Esophagus muscularis mucosa (tissue), 4 donors: ENCODE data around the gene LPCAT3. TPM values are rescaled to one million over a fixed set of nuclear protein-coding genes. Genes with fewer than 3 reads are reported as not detected.

Experiments
- DNase-seq: peaks from one replicate; pipeline ENCODE4 v3.0.0-alpha.2; 2017; ENCODE audit errors: extremely low spot score
- H3K27ac ChIP-seq, 4 donors: fragments of 200-600 bp; sonication (generic); replicated peaks in 1 of 4; 1 replicate in 3 of 4; 2 replicates in 1 of 4; pipeline ENCODE4 v1.5.1; 2016 to 2019; ENCODE audit warnings: mild to moderate bottlenecking in 1 of 4
- H3K27me3 ChIP-seq, 4 donors: fragments of 200-600 bp; sonication (generic); one replicate each; pipeline versions ENCODE4 v1.5.1 to v1.6.0; 2016 to 2019
- H3K36me3 ChIP-seq, 4 donors: fragments of 200-600 bp; sonication (generic); one replicate each; pipeline ENCODE4 v1.5.1; 2016 to 2019
- H3K4me1 ChIP-seq, 4 donors: fragments of 200-600 bp; sonication (generic); one replicate each; pipeline ENCODE4 v1.5.1; 2016 to 2019
- H3K4me3 ChIP-seq, 4 donors: fragments of 200-600 bp; sonication (generic); 1 replicate in 2 of 4; 2 replicates in 2 of 4; pipeline ENCODE4 v1.5.1; 2016 to 2019; ENCODE audit warnings: mild to moderate bottlenecking in 4 of 4, moderate library complexity in 1 of 4
- H3K9me3 ChIP-seq, 4 donors: fragments of 200-600 bp; sonication (generic); 1 replicate in 3 of 4; 2 replicates in 1 of 4; pipeline ENCODE4 v1.5.1; 2016 to 2019
- EP300 ChIP-seq: sonication (generic); formaldehyde crosslinking; IDR thresholded peaks from one replicate; pipeline ENCODE4 v1.6.1; 2017; ENCODE audit warnings: antibody characterized with exemption
- POLR2A ChIP-seq: fragments of 450-650 bp; IDR thresholded peaks from one replicate; pipeline ENCODE4 v1.6.1; 2017; ENCODE audit warnings: antibody characterized with exemption, moderate library complexity, mild to moderate bottlenecking, low read depth
- POLR2AphosphoS5 ChIP-seq, 2 donors: sonication (generic); formaldehyde crosslinking; IDR thresholded peaks; one replicate each; pipeline ENCODE4 v1.6.1; 2017; ENCODE audit warnings: antibody characterized with exemption in 2 of 2
- WGBS: methylation state at CpG from one replicate; pipeline ENCODE4 v1.1.5; 2018; 5-methylcytosine and 5-hydroxymethylcytosine counted together
- intact Hi-C: fragments of 100-400 bp; cut with DNase I; formaldehyde crosslinking; loops from one replicate; pipeline ENCODE4 v1.15.1; 2023
- total RNA-seq, 4 donors: library from RNA; depleted of rRNA; stranded (reverse); fragments of >200 nt; gene quantifications; one replicate each; pipeline versions ENCODE4 v1.1.0 to v1.2.1, GENCODE V29; 2016
- TF ChIP-seq, protein P1 (sequence below), 3 experiments: fragments of 200-600 bp in 2 of 3; fragments of 450-650 bp in 1 of 3; sonication (generic) in 2 of 3; IDR thresholded peaks; one replicate each; pipeline ENCODE4 v1.5.1; 2017 to 2019; ENCODE audit warnings: antibody characterized with exemption in 3 of 3, mild to moderate bottlenecking in 2 of 3, moderate library complexity in 1 of 3

The LPCAT3 gene
- total RNA-seq, 4 donors from 2014 or later, result 21.6 to 33.3 (median 26.2) TPM

DNA sequence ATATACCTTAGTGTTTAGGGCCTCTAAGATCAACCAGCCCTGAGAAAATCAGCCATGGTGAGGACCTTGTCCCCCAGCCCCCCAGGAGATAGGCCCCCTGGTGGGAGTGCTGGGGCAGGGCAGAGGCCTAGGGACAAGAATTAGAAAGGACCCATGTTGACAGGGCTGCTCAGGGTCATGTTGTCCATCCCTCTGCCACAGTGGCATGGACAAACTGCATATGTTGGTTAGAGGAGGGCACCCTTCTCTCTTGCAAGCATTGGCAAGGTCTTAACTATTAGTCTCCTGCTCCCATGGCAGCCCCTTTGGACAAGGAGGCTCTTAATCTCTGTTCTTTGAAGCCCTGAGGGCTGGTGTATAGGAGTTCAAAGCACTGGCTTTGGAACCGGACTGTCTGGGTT, 67.9 kb downstream of the LPCAT3 start:
- no peaks in the 10 kb centered on the region for H3K27me3 ChIP-seq
- TF ChIP-seq POLR2A (no peak), POLR2AphosphoS5 (IDR thresholded peaks at IDR 0.05) (no peak), EP300 (no peak)
- TF ChIP-seq, protein P1, sequence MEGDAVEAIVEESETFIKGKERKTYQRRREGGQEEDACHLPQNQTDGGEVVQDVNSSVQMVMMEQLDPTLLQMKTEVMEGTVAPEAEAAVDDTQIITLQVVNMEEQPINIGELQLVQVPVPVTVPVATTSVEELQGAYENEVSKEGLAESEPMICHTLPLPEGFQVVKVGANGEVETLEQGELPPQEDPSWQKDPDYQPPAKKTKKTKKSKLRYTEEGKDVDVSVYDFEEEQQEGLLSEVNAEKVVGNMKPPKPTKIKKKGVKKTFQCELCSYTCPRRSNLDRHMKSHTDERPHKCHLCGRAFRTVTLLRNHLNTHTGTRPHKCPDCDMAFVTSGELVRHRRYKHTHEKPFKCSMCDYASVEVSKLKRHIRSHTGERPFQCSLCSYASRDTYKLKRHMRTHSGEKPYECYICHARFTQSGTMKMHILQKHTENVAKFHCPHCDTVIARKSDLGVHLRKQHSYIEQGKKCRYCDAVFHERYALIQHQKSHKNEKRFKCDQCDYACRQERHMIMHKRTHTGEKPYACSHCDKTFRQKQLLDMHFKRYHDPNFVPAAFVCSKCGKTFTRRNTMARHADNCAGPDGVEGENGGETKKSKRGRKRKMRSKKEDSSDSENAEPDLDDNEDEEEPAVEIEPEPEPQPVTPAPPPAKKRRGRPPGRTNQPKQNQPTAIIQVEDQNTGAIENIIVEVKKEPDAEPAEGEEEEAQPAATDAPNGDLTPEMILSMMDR (IDR thresholded peaks at IDR 0.05), result no peak
- peaks cover 0 to 21% (median 10%) of the 10 kb centered on the region in 4 donors for H3K36me3 ChIP-seq
- H3K9me3 ChIP-seq, result no peaks in the 10 kb centered on the region
- peak overlapping the region in 2 of 4 donors; percentile 7 to 33 for H3K27ac ChIP-seq
- H3K4me3 ChIP-seq, result no peak overlapping the region
- intact Hi-C loops, result no loop called here
- no peak for DNase-seq
- peaks cover 16 to 27% (median 22%) of the 10 kb centered on the region in 4 donors for H3K4me1 ChIP-seq
- 78% methylated on average over 1 of the region's 1 CpG for WGBS

DNA sequence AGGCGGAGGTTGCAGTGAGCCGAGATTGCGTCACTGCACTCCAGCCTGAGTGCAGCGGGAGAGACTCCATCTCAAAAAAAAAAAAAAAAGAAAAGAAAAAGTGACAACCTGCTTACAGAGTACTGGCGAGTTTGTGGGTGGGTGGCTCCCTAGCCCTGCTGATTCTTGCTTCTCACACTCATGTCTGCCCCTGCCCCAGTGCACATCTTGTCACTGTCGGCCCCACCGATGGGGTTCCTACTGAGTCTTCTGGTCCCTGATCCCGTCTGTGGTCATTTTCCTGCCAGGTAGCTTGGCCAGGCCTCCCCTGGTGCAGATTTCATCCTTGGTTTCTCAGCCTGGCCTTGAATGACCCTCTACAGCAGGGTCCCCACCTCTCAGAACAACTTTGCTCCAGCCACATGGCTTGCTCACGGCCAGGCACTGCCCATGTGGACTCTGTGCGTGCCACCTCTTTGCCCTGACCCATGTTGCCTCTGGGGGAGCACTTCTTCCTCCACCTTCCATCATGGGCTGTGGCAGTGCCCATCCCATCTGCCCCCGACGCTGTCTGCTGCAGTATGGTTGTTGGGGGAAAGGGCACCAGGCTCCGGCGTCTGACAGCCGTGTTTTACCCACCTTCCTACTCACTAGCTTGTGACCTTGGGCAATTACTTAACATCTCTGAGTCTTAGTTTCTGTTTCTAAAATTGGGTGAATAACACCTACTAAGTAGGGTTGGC, 69.2 kb downstream of the LPCAT3 start:
- Histone ChIP-seq H3K9me3 (no peaks in the 10 kb centered on the region), H3K27ac (peak overlapping the region in 1 of 4 donors; percentile 1), H3K4me1 (peaks cover 24 to 38% (median 27%) of the 10 kb centered on the region in 4 donors), H3K27me3 (no peaks in the 10 kb centered on the region), H3K4me3 (no peak overlapping the region), H3K36me3 (peaks cover 0 to 22% (median 12%) of the 10 kb centered on the region in 4 donors)
- no peak for DNase-seq
- intact Hi-C loops, result loop anchor here (5.0 kb wide), 1 partner anchor 163 kb away; no protein-coding TSS in a partner anchor
- 78% methylated on average over 15 of the region's 15 CpGs for WGBS
- TF ChIP-seq EP300 (no peak), POLR2A (no peak)
- TF ChIP-seq, protein P1 (IDR thresholded peaks at IDR 0.05), result no peak

DNA sequence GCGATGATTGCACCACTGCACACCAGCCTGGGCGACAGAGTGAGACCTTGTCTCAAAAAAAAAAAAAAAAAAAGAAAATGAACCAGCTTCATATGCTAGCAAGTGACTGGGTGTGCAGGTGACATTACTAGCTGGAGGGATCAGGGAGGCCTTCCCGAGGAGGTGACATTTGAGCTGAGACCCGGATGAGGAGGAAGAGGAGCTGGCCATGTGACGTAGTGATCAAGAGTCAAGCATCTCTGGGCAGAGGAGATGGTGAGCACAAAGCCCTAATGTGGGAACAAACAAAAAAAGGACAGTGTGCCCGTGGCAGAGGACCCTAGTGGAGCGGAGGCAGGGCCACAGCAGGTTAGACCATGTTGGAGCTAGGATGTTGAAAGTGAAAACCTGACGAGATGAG, 70.7 kb downstream of the LPCAT3 start:
- Histone ChIP-seq H3K27ac (no peak overlapping the region), H3K27me3 (no peaks in the 10 kb centered on the region), H3K36me3 (peaks cover 0 to 22% (median 12%) of the 10 kb centered on the region in 4 donors), H3K4me1 (peaks cover 32 to 40% (median 35%) of the 10 kb centered on the region in 4 donors), H3K9me3 (no peaks in the 10 kb centered on the region), H3K4me3 (no peak overlapping the region)
- no peak for DNase-seq
- no peak for TF ChIP-seq POLR2AphosphoS5 (IDR thresholded peaks at IDR 0.05)
- TF ChIP-seq, protein P1 (IDR thresholded peaks at IDR 0.05), result no peak
- TF ChIP-seq EP300, result no peak
- no peak for TF ChIP-seq POLR2A
- intact Hi-C loops, result loop anchor here (5.0 kb wide), 1 partner anchor 165 kb away; no protein-coding TSS in a partner anchor
- WGBS, result 83% methylated on average over 8 of the region's 8 CpGs

DNA sequence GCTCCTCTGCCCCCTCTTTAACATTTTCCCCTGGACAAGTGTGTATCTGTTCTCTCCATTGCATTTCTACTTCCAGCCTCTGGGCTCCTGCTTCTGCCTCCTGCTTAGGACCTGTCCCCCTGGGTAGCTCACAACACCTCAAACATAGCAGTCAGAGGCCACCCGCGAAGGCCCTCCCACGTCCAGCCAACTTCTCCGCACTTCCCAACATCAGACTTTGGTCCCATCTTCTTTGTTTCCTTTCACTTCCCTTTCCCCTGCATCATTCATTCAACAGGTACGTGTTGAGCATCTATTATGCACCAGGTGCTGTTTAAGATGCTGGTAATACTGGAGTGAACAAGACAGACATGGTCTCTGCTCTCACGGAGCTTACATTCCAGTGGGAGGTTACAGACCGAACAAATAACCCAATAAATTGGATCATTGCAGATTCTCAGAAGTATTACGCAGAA, 71.3 kb downstream of the LPCAT3 start:
- 74% methylated on average over 8 of the region's 8 CpGs for WGBS
- peaks cover 0 to 23% (median 16%) of the 10 kb centered on the region in 4 donors for H3K36me3 ChIP-seq
- TF ChIP-seq, protein P1 (IDR thresholded peaks at IDR 0.05), result no peak
- TF ChIP-seq POLR2A (no peak), EP300 (no peak), POLR2AphosphoS5 (IDR thresholded peaks at IDR 0.05) (no peak)
- H3K4me3 ChIP-seq, result peak overlapping the region in 2 of 4 donors; percentile 16 to 46
- peak overlapping the region in 3 of 4 donors; percentile 20 to 96 (median 40) for H3K27ac ChIP-seq
- no peaks in the 10 kb centered on the region for H3K27me3 ChIP-seq
- peaks cover 35 to 46% (median 42%) of the 10 kb centered on the region in 4 donors for H3K4me1 ChIP-seq
- intact Hi-C loops, result loop anchor here (5.0 kb wide), 1 partner anchor 165 kb away; no protein-coding TSS in a partner anchor
- no peak for DNase-seq
- H3K9me3 ChIP-seq, result no peaks in the 10 kb centered on the region
